HL-60/S4 (cell line): Measurements from ENCODE around the gene TCAP.

Experiments used
- in situ Hi-C: fragments of 300-500 bp; cut with MboI; formaldehyde crosslinking; loops from 2 replicates; pipeline ENCODE4 v1.14.3; 2022; ENCODE audit warnings: low sequenced_read_pairs

Gene TCAP

DNA sequence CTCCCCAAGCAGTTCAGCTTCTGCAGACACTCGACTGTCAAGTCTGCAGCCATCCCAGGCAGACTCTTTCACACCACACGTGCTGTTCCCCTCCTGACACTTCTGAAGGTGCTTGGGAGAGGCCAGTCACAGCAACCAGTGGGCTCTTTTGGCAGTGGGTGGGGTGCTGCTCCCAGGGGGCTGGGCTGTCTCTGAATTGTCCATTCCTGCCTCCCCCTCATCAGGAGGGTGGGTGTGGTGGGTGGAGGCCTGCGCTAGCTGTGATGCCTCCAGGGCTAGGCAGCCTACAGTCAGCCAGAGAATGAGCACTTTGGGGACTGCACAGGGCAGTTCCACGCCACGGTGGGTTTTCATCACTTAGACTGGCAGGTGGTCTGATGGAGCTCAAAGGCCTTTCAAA is 17.9 kb upstream of the TCAP start:
- in situ Hi-C loops, result no loop called here

- in situ Hi-C loops, result no loop called here
Observed at GRCh38 chr17:39648616-39649366, 16.4 kb upstream of the TCAP start.

GRCh38 chr17:39650121-39650579 is 15.0 kb upstream of the TCAP start:
- in situ Hi-C loops, result no loop called here

DNA sequence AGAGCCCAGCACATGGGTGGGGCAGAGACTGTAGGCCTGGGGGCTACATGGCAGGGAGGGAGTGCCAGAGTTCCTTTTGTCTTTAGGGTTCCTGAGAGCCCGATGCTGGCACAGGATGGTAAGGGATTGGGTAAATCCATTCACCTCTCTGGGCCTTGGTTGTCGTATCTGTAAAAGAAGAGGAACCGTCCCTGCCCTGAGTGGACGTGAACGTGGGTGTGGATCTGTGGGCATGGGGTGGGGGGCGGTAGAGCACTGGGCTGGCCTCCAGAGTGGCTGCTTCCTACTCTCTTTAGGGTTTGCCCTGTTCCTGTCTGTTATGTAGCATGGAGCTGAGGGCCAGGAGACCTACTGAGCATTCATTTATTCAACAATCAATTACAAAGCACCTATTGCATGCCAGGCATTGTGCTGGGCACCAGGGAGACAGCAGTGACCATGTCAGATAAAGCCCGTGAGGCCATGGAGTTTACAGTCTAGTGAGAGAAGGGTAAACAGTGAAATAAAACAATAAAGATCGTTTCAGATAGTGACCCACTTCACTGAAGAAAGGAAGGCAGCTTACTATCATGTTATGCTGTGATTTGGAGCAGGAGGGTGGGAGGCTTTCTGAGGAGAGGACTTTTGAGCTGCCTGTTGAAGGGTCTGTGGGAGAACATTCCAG is 13.1 kb upstream of the TCAP start:
- in situ Hi-C loops, result no loop called here

DNA sequence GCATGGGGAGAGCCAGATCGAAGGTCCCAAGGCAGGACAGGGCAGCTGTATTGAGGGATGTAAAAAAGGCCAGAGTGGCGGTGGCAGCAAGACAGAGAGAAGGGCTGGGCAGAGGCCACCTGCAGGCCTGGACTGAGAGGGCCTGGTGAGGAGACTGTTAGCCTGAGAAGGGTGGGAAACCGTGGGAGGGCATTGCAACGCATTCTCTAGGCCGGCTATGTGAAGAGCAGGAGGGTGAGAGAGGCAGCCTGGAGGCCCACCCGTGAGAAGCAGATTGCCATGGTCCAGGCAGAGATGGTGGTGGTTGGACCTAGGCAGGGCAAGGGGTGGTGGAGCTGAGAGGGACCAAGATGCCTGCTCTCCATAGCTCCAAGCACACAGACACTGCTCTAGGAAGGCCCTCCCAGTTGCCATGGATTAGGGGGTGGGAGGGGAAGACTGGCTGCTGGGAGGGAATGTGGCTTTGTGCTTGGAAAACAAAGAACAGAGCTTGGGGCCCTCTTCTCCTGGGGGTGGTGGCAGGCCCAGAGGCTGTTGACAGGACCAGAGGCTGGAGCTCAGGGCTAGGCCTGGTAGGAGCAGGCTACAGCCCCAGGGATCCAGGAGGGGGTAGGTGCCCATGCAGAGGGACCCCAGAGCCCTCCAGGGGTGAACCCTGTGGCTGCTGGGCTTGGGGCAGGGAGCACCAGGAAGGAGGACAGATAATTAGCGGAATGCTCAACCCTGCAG is 12.4 kb upstream of the TCAP start:
- in situ Hi-C loops, result no loop called here

- in situ Hi-C loops, result no loop called here
Observed at GRCh38 chr17:39653316-39653661, 11.9 kb upstream of the TCAP start.

DNA sequence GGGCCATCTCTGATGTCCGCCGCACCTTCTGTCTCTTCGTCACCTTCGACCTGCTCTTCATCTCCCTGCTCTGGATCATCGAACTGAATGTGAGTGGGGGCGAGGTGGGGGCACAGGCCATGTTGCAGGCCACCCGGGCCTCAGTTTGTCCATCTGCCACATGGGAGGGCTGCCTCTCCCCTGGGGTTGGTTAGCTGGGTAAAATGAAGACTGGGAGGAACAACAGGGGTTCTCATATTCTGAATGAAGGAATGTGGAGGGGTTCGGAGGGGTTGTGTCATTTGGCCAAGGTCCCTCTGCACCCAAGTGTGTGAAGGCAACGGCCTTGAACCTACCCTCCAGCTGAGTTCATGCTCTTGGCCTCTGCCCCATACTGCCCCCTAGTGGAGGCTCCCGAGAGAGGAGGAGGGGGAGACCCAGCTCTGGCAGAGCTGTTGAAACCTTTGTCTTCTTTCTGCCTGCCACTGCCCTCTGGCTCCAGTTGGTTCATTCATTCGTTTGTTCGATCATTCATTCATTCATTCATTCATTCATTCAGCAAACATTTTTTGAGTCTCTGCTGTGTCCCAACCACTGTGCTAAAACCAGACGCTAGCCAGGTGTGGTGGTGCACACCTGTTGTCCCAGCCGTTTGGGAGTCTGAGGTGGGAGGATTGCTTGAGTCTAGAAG is 11.4 kb upstream of the TCAP start:
- in situ Hi-C loops, result no loop called here

DNA sequence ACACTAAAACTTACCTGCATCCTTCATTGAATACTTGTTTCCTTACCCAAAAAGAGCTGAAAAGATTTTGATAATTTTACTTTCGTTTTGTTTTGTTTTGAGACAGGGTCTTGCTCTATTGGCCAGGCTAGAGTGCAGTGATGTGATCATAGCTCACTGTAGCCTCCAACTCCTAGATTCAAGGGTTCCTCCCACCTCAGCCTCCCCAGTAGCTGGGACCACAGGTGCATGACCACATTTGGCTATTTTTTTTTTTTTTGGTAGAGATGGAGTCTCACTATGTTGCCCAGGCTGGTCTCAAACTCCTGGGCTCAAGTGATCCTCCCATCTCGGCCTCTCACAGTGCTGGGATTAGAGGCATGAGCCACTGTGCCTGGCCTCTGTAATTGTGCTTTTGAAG is 10.0 kb upstream of the TCAP start:
- in situ Hi-C loops, result no loop called here

DNA sequence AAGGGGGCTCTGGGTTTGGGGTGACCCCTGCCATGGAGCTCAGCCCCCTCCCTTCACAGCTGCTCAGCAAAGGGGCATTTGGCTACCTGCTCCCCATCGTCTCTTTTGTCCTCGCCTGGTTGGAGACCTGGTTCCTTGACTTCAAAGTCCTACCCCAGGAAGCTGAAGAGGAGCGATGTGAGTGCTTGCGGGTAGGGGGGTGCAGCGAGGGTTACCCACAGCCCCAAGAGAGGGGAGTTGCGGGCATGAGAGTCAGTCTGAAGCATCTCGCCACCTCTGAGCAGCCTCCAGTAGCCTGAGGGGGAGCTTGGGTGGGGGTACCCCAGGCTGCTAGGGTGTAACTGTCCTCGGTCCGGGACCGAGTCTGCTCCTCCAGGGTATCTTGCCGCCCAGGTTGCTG is 6.8 kb upstream of the TCAP start:
- in situ Hi-C loops, result no loop called here

DNA sequence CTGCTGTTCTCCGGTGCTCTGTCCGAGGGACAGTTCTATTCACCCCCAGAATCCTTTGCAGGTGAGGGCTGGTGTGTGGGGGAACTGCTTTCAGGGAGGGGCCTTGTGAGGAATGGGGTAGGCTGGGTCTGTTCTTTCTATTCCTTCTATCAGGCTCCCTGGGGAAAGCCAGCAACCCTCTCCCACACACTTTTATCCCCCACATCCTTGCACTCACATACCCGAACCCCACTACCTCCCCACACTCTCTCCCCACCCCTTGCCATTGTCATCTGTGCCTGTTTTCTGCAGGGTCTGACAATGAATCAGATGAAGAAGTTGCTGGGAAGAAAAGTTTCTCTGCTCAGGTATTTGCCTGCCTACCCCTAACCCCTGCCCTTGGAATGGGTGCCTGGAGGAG is 6.4 kb upstream of the TCAP start:
- in situ Hi-C loops, result no loop called here

GRCh38 chr17:39659279-39660010 is 5.7 kb upstream of the TCAP start:
- in situ Hi-C loops, result no loop called here

DNA sequence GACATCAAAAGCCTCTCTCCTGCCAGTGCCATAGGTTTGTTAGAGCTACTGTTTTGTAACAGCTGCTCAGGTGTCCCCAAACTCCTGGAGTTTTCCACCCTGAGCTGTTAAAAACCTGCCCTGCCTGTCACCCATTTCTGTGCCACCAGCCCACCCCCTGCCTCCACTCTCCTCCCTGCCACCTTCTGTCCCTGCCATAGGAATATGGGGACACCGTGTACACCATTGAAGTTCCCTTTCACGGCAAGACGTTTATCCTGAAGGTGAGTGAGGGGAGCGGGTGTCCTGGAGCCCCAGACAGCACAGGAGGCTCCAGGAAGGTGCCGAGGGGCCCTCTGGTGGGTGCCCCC is 5.2 kb upstream of the TCAP start:
- in situ Hi-C loops, result no loop called here

DNA sequence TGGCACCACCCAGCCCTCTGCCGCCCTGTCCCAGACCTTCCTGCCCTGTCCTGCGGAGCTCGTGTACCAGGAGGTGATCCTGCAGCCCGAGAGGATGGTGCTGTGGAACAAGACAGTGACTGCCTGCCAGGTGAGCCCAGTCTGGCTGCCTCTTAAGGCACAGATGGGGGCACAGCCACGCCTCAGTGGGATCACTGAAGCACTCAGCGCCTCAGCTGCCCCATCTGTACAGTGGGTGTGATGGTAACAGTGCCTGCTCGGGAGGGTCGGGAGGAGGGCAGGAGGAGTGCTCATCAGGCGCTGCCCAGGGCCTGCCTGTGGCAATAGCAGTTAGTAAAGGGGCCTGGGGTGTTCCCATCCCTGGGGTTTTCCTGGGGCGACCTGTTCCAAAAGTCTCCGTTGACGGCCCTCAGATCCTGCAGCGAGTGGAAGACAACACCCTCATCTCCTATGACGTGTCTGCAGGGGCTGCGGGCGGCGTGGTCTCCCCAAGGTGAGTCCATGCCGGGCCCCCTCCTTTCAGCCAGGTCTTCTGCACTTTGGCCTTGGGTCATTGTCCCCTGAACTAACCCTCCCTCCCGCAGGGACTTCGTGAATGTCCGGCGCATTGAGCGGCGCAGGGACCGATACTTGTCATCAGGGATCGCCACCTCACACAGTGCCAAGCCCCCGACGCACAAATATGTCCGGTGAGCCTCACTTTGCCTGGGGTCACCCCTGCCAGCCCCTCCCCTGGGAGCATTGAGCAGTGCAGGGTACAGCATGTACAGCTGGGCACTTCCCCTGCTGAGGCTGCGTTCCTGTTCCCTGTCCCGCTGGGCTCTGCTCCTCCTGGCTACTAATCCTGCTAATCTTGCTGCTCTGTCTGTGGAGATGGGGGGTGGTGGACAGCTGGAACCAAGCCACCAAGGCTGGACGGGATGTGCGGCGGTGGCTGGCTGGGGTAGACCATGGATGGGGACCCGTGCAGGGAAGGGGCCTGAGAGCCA is 4.5 kb upstream of the TCAP start:
- in situ Hi-C loops, result no loop called here

DNA sequence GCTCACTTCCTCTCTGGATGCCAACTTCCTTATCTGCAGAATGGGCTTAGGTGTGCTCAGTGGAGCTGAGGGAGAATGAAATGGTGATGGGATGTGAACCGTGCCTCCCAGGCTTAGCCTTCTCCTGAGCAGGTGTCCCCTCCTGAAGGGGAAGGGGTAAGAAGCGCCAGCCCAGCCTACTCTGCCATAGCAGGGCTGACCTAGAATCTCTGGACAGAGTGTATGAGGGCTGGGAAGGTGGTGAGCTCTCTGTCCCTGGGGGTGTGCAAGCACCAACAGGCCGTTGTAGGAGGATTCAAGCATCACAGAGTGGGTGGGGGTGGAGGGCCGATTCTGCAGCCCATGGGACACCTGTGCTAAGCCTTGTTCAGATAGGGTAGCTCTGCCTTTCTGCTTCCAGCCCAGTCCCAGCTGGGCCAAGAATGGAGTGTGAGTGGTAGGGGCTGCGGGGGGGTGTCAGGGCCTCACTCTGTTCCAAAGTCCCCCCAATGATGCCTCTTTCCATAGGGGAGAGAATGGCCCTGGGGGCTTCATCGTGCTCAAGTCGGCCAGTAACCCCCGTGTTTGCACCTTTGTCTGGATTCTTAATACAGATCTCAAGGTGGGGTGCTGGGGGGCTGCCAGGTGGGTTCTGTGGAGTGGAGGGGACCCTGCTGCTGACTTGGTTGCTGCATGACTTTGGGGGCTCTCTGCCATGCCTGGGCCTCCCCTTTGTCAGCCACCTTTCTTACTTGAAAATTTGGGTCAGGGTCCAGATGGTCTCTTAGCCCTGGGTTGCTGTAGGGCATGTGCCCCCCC is 3.2 kb upstream of the TCAP start:
- in situ Hi-C loops, result no loop called here

DNA sequence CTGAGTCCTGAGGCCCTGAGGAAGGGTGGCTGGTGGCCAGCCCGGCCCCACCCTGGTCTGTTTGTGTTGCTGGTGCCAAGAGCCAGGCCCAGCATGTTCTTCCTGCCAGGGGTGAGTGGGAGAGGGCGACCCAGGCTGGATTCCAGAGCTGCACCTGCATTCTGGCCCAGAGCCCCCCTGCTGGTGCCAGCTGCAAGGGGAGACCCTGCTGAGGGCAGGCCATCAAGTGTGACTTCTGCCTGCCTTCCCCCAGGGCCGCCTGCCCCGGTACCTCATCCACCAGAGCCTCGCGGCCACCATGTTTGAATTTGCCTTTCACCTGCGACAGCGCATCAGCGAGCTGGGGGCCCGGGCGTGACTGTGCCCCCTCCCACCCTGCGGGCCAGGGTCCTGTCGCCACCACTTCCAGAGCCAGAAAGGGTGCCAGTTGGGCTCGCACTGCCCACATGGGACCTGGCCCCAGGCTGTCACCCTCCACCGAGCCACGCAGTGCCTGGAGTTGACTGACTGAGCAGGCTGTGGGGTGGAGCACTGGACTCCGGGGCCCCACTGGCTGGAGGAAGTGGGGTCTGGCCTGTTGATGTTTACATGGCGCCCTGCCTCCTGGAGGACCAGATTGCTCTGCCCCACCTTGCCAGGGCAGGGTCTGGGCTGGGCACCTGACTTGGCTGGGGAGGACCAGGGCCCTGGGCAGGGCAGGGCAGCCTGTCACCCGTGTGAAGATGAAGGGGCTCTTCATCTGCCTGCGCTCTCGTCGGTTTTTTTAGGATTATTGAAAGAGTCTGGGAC is 2.4 kb upstream of the TCAP start:
- in situ Hi-C loops, result no loop called here

- in situ Hi-C loops, result no loop called here
Observed at GRCh38 chr17:39663340-39663687, 1.8 kb upstream of the TCAP start.

- in situ Hi-C loops, result no loop called here
Observed at GRCh38 chr17:39663688-39664580, 1.2 kb upstream of the TCAP start.
